Ammon's horn (tissue), 1 donor: ENCODE data around the gene CPN2.

ENCODE experiments used
- DNase-seq: peaks from one replicate; pipeline ENCODE4 v3.0.0-alpha.2; 2016; ENCODE audit warnings: low spot score

The CPN2 gene

GRCh38 chr3:194351080-194351672, at the start of gene CPN2:
Gene CPN2 (minus strand): TSS chr3:194351328. CDS start chr3:194342702, 8,626 bp downstream.
- no peak for DNase-seq

DNA sequence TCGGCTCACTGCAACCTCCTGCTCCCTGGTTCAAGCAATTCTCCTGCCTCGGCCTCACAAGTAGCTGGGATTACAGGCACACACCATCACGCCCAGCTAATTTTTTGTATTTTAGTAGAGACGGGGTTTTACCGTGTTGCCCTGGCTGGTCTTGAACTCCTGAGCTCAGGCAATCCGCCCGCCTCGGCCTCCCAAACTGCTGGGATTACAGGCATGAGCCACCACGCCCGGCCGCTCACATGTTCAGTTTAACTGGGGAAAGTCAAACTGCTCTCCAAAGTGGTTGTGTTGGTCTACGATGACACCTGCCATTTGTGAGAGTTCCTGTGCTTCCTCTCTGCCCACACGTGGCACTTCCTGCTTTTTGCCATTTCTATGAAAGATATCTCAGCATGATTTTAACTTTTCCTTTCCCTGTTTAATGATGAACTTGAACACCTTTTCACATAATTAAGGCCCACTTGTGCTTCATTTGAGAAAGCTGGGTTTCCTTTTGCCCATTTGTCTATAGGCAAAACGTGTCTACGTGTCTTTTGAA, 48.8 kb upstream of the CPN2 start:
- no peak for DNase-seq

GRCh38 chr3:194399166-194399565, 48.0 kb upstream of the CPN2 start, which contains the start of gene GP5:
Gene GP5 (minus strand): TSS chr3:194399266. CDS start chr3:194398282, 984 bp downstream.
- no peak for DNase-seq

- DNase-seq: no peak
These were observed 46.7 kb upstream of the CPN2 start for GRCh38 chr3:194397757-194398312.

DNA sequence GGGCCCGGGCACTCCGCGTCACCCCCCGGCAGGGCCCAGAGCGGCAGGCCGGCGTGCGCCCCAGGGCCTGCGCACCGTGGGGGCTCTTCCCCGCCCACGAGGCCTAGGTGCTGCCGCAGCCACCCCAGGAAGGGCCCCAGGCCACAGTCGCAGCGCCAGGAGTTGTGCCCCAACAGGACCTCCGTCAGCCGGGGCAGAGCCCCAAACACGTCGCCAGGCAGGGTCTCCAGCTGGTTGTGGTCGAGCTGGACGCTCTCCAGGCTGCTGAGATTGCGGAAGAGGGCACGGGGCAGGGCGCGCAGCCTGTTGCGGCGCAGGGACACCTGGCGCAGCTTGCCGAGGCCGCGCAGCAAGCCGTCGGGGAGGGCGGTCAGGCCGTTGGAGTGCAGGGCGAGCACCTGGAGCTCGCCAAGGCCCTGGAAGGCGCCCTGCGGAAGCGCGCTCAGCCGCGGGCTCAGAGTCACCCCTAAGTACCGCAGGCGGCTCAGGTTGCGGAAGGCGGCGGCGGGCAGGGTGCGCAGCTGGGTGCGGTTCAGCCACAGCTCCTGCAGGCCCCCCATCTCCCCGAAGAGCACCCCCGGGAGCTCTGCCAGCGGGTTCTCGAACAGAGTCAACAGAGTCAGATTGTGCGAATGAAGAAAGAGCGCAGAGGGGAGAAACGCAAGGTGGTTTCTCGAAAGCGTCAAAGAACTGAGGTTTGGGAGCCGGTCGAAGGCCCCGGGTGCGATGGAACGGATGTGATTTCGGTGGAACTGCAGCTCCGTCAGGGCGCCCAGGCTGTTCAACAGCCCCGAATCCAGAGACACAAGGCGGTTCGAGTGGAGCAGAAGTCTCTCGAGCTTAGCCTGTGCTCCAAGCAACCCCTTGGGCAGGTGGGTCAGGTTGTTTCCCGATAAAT, 46.0 kb upstream of the CPN2 start:
- DNase-seq: no peak

DNA sequence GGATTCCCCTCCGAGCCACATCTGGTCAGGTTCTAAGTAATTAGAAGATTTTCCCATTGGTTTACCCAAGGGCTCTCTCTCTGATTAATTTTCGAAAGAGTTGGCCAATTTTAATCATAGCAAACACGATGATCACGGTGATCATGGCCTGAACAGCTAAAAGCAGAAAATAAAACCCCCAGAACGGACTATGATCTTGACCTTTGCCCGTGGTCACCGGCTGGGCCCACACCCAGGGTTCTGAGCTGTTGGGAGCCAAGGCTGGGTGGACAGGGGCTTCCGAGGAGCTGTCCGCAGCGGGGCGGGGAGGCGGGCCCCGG, 45.4 kb upstream of the CPN2 start:
- DNase-seq: no peak

- DNase-seq: peak; percentile 31
These were observed 44.8 kb upstream of the CPN2 start for GRCh38 chr3:194395778-194396538.

GRCh38 chr3:194395212-194395611, 44.1 kb upstream of the CPN2 start:
- DNase-seq: peak; percentile 11

GRCh38 chr3:194392576-194392975, 41.4 kb upstream of the CPN2 start:
- no peak for DNase-seq

DNA sequence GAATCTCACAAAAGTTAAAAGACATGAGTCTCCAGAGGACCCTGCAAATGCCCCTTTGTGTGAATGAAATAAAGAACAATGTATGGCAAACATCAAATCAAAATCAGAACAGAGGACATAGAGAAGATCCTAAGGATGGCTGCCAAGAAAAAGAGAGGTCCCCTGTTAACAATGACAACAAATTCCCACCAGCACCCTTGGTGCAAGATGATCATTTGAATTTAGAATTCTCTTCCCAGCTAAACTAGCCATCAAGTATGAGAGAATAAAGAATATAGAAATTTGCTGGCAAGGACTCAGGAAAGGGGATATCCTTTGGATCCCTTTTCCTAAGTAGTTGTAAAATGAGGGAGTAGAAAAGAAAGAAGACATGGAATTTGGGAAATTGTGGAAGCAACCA, 39.7 kb upstream of the CPN2 start:
- no peak for DNase-seq

- DNase-seq: no peak
These were observed 38.1 kb upstream of the CPN2 start for GRCh38 chr3:194389269-194389668.

DNA sequence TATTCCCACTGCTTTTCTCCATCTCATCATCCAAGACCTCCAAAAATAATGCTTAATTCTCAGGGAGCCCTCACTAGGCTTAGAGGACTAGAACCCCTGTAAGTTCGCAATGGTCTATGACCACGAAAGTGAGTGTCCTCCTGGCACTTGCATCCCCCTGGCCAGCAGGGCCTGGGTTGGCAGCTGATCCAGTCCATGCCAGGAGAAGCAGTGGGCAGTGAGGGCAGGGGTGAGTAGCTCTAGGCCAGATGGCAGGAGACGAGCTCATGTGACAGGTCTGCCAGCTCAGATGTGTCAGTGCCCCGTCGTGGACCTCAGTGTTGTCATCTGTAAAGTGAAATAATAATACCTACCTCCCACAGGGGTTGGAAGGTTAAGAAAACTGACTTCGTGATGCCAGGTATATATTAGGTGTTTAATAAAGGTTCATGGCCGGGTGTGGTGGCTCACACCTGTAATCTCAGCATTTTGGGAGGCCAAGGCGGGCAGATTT, 36.8 kb upstream of the CPN2 start:
- no peak for DNase-seq

DNA sequence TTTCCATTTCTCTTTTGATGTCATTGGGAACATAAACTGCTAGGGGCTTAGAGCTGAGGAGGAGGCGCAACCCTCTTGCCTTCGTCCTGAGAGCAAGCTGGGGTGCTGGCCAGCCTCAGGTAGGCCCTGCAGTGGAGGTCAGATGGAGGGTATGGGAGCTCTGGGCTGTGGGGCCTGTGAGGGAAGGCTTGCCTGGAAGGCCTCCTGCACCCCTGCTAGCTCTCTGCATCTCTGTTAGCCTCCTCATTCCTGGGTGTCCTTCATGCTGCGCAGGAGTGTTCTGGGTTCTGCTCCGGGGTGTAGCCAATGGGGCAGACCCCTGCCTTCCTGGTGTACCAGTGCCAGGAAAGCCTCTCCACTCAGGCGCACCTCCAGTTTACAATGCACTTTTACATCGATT, 36.1 kb upstream of the CPN2 start:
- no peak for DNase-seq

GRCh38 chr3:194386648-194387047, 35.5 kb upstream of the CPN2 start:
- no peak for DNase-seq

- DNase-seq: no peak
These were observed 34.9 kb upstream of the CPN2 start for GRCh38 chr3:194386066-194386465.

DNA sequence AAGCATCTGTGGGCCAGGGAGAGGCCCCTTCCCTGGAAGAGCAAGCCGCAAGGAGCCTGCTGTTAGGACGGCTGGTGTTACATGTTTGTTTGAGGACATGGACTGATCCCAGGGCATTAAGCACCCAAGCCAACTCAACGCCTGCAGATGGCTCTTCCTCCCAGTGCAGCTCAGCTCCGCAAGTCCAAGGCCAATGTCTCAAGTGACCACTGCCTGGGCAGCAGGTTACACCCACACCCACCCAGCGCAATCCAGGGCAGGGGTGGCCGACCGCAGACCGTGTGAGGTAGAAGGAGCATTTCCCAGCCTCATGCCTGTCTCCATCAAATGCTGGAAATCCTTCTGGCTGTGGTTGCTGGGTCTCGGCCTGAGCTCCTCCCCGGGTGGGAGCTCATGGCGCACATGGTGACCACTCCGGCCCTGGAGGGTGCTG, 33.5 kb upstream of the CPN2 start:
- no peak for DNase-seq

- DNase-seq: no peak
These were observed 33.0 kb upstream of the CPN2 start for GRCh38 chr3:194384156-194384555.

DNA sequence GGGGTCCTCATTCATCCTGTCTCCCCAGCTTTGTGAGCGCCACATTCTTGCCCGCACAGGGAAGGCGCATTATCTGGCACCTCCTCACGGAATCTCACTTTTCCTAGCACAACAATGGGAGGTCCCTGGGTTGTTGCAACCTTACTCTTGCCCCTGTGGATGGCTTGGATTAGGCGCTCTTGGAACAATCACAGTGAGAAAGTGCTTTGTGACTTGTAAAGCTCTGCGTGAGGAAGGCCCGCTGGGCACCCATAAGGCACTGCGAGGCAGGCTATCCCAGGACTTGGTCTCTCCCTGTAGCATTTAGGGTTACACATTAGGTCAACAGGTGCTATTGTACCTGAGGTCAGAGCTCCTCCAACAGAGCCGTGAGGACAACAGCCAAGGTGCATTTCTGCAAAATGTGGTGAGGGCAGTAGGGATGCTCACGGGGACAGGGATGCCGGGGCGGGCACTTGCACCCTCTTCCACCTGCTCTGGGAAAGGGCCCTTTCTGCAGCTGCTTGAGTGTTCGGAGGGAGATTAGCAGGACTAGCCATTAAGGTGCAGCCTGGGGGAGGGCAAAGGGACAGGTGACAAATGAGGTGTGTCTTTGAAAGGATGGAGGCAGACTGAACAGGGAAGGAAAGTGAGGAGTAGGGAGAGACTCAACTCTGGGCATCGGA, 32.3 kb upstream of the CPN2 start:
- no peak for DNase-seq

GRCh38 chr3:194382892-194383223, 31.7 kb upstream of the CPN2 start:
- DNase-seq: no peak

DNA sequence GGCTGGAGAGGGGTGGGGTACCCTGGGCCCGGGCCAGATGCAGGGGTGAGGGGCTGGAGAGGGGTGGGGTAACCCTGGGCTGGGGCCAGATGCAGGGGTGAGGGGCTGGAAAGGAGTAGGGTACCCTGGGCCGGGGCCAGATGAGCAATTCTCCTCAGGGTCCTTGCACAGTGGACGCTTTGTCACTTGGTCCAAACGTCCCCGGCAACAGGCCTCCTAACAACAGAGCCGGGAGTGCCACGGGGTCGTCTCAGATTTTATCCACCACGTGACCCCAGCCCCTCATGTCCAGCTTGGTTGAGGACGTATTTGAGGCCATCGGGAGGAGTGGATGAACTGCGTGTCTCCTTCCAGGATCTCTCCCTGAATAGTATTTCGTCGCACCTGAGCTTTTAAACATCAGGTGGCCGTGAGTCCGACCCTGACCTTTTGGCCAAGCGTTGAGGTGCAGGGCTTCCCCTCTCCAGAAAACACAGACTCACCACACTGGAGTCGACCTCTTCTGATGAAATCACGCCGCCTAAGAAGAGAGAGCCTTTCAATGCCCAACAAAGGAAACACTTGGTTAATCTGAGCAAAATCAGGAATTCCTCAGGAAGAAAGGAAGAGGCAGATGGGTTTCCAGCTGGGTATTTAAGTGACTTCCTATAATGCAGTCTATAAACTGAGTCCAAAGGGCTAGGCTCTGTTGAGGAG, 31.2 kb upstream of the CPN2 start:
- DNase-seq: no peak

GRCh38 chr3:194381460-194381875, 30.3 kb upstream of the CPN2 start:
- DNase-seq: peak; percentile 53
